GM06990 (cell line): ENCODE data around the gene PLA2G15.
"Not testable (repeated sequence)": the region's sequence is repeated elsewhere in the genome, so short reads cannot be mapped to it uniquely, and the experiment has no call there.

ENCODE experiments used
- DNase-seq: peaks from one replicate; pipeline ENCODE4 v3.0.0-alpha.2; 2011; ENCODE audit not compliant: insufficient read length; ENCODE audit errors: extremely low read depth
- H3K27me3 ChIP-seq: replicated peaks from 2 replicates; pipeline ENCODE4 v1.6.0; 2011; ENCODE audit warnings: low read length; ENCODE audit not compliant: control insufficient read depth, insufficient read depth
- H3K36me3 ChIP-seq: 2 replicates; pipeline ENCODE4 v1.5.1; 2011; ENCODE audit warnings: low read length; ENCODE audit not compliant: control insufficient read depth, insufficient read depth
- H3K4me3 ChIP-seq: replicated peaks from 2 replicates; pipeline ENCODE4 v1.5.1; 2011; ENCODE audit warnings: low read depth, mild to moderate bottlenecking, control low read depth, low read length
- CTCF ChIP-seq: IDR thresholded peaks from 2 replicates; pipeline ENCODE4 v1.5.1; 2011; ENCODE audit warnings: low read length, control low read depth, mild to moderate bottlenecking, inconsistent platforms; ENCODE audit not compliant: insufficient read depth, poor library complexity, severe bottlenecking

The PLA2G15 gene

GRCh38 chr16:68285683-68286082, 40.5 kb downstream of the PLA2G15 start:
- H3K4me3 ChIP-seq = no peak overlapping the region
- H3K27me3 ChIP-seq = no peaks in the 10 kb centered on the region
- peaks cover 23% of the 10 kb centered on the region for H3K36me3 ChIP-seq
- DNase-seq = no peak
- TF ChIP-seq CTCF = no peak

GRCh38 chr16:68286153-68287074, 41.2 kb downstream of the PLA2G15 start:
- Histone ChIP-seq H3K36me3 (peaks cover 26% of the 10 kb centered on the region), H3K27me3 (no peaks in the 10 kb centered on the region), H3K4me3 (no peak overlapping the region)
- TF ChIP-seq CTCF = no peak
- DNase-seq = no peak

- Histone ChIP-seq H3K36me3 (peaks cover 32% of the 10 kb centered on the region), H3K4me3 (no peak overlapping the region), H3K27me3 (no peaks in the 10 kb centered on the region)
- TF ChIP-seq CTCF = no peak
- no peak for DNase-seq
Observed at GRCh38 chr16:68287276-68288251, 42.4 kb downstream of the PLA2G15 start.

- Histone ChIP-seq H3K4me3 (no peak overlapping the region), H3K27me3 (no peaks in the 10 kb centered on the region), H3K36me3 (peaks cover 34% of the 10 kb centered on the region)
- no peak for DNase-seq
- TF ChIP-seq CTCF = no peak
Observed at GRCh38 chr16:68288252-68288650, 43.1 kb downstream of the PLA2G15 start.

GRCh38 chr16:68288796-68289195, 43.6 kb downstream of the PLA2G15 start:
- H3K4me3 ChIP-seq, H3K27me3 ChIP-seq, DNase-seq: not testable (repeated sequence)
- H3K36me3 ChIP-seq = peaks cover 37% of the 10 kb centered on the region

- no peak for DNase-seq
- Histone ChIP-seq H3K4me3 (no peak overlapping the region), H3K36me3 (peaks cover 40% of the 10 kb centered on the region), H3K27me3 (no peaks in the 10 kb centered on the region)
- no peak for TF ChIP-seq CTCF
Observed at GRCh38 chr16:68289202-68289601, 44.0 kb downstream of the PLA2G15 start.
